Natural killer cell treated with Interleukin-12 subunit alpha and Interleukin-12 subunit beta and Interleukin-15 and Interleukin-18, amount 100 ng/mL, for 72 hours (primary cell): Measurements from ENCODE around the gene IL1RAPL1. TPM values are rescaled to one million over a fixed set of nuclear protein-coding genes. Genes with fewer than 3 reads are reported as not detected.

Experiments
- ATAC-seq, 2 donors: fragments of 150-1000 bp; cut with Tn5 transposase in 1 of 2; sonication (Bioruptor Pico), chemical (Tn5 transposase) in 1 of 2; 2 replicates each; pipeline ENCODE4 v1.10.0; 2021
- DNase-seq: peaks from one replicate; pipeline ENCODE4 v3.0.0; 2022; ENCODE audit warnings: low spot score
- H3K27ac Mint-ChIP-seq, 2 donors: 1 replicate in 1 of 2; 2 replicates in 1 of 2; pipeline ENCODE4 v1.8.0; 2022; ENCODE audit warnings: mixed read lengths in 2 of 2, mild to moderate bottlenecking in 1 of 2, moderate library complexity in 1 of 2
- H3K27me3 Mint-ChIP-seq, 2 donors: 1 replicate in 1 of 2; 2 replicates in 1 of 2; pipeline ENCODE4 v1.8.0; 2022; ENCODE audit warnings: mixed read lengths in 2 of 2
- H3K36me3 Mint-ChIP-seq: one replicate; pipeline ENCODE4 v1.8.0; 2022; ENCODE audit warnings: mixed read lengths
- H3K4me1 Mint-ChIP-seq, 2 donors: 1 replicate in 1 of 2; 2 replicates in 1 of 2; pipeline ENCODE4 v1.8.0; 2022; ENCODE audit warnings: low read depth in 2 of 2, mixed read lengths in 2 of 2, mild to moderate bottlenecking in 1 of 2
- H3K4me3 Mint-ChIP-seq: one replicate; pipeline ENCODE4 v1.8.0; 2022; ENCODE audit warnings: mixed read lengths
- H3K9me3 Mint-ChIP-seq: 2 replicates; pipeline ENCODE4 v1.8.0; 2022; ENCODE audit warnings: mixed read lengths
- total RNA-seq, 2 donors: library from RNA; stranded (reverse); gene quantifications; one replicate each; pipeline ENCODE4 v1.2.3, GENCODE V29; 2022

IL1RAPL1 gene
- total RNA-seq, 2 donors from 2014 or later: not detected

GRCh38 chrX:29890004-29890403 lies 1302.8 kb downstream of the IL1RAPL1 start:
- ATAC-seq: no peak
- no peaks in the 10 kb centered on the region for H3K9me3 Mint-ChIP-seq
- DNase-seq: no peak
- no peak overlapping the region for H3K27ac Mint-ChIP-seq
- H3K4me3 Mint-ChIP-seq: no peak overlapping the region
- no peaks in the 10 kb centered on the region for H3K36me3 Mint-ChIP-seq
- H3K4me1 Mint-ChIP-seq: no peaks in the 10 kb centered on the region
- peaks cover 0 to under 1% of the 10 kb centered on the region in 2 donors for H3K27me3 Mint-ChIP-seq

DNA sequence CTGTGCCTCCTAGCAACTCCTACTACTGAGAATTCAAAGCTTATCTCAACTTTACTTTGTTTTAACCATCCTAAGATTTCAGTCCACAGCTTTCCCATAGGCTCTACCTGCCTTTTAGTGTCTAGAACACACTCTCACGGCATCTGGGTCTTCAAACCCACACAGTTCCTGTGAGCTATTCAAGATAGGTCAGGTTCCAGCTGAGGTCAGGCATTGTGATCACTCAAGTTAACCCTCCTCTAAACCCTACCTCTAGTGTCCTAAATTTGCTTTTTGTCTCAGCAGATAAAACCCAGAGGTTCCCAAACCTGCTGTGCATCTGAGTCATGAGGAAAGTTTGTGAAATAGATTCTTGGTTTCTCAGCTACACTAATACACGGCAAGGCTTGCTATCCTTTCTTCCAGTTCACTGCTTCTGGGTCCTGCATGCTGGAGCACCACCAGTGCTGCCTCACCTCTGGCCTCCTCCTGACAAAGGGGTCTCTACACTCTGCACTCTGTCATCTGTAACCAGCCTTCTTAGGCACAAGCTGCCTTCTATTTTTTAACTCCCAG lies 1303.5 kb downstream of the IL1RAPL1 start:
- H3K27ac Mint-ChIP-seq: no peak overlapping the region
- no peaks in the 10 kb centered on the region for H3K36me3 Mint-ChIP-seq
- DNase-seq (no peak), ATAC-seq (no peak)
- H3K4me1 Mint-ChIP-seq: no peaks in the 10 kb centered on the region
- peaks cover 2% of the 10 kb centered on the region for H3K9me3 Mint-ChIP-seq
- no peaks in the 10 kb centered on the region for H3K27me3 Mint-ChIP-seq
- H3K4me3 Mint-ChIP-seq: no peak overlapping the region

GRCh38 chrX:29902004-29902403 lies 1314.8 kb downstream of the IL1RAPL1 start:
- no peak overlapping the region for H3K27ac Mint-ChIP-seq
- no peaks in the 10 kb centered on the region for H3K27me3 Mint-ChIP-seq
- peaks cover 4% of the 10 kb centered on the region for H3K9me3 Mint-ChIP-seq
- no peak for ATAC-seq
- no peaks in the 10 kb centered on the region for H3K4me1 Mint-ChIP-seq
- no peak overlapping the region for H3K4me3 Mint-ChIP-seq
- no peak for DNase-seq
- no peaks in the 10 kb centered on the region for H3K36me3 Mint-ChIP-seq

- ATAC-seq (no peak), DNase-seq (no peak)
- no peaks in the 10 kb centered on the region for H3K36me3 Mint-ChIP-seq
- H3K4me1 Mint-ChIP-seq: no peaks in the 10 kb centered on the region
- no peaks in the 10 kb centered on the region for H3K27me3 Mint-ChIP-seq
- no peak overlapping the region for H3K4me3 Mint-ChIP-seq
- no peak overlapping the region for H3K27ac Mint-ChIP-seq
- peaks cover 4% of the 10 kb centered on the region for H3K9me3 Mint-ChIP-seq
Measured at GRCh38 chrX:29903360-29903759, 1316.1 kb downstream of the IL1RAPL1 start.

- Mint-ChIP-seq H3K27me3 (no peaks in the 10 kb centered on the region), H3K27ac (no peak overlapping the region), H3K4me1 (no peaks in the 10 kb centered on the region), H3K4me3 (no peak overlapping the region), H3K9me3 (peaks cover 3% of the 10 kb centered on the region), H3K36me3 (no peaks in the 10 kb centered on the region)
- ATAC-seq (no peak), DNase-seq (no peak)
Measured at GRCh38 chrX:29911673-29912072, 1324.4 kb downstream of the IL1RAPL1 start.

- DNase-seq (no peak), ATAC-seq (no peak)
- Mint-ChIP-seq H3K4me3 (no peak overlapping the region), H3K4me1 (no peaks in the 10 kb centered on the region), H3K27me3 (no peaks in the 10 kb centered on the region), H3K27ac (no peak overlapping the region), H3K9me3 (peaks cover 3% of the 10 kb centered on the region), H3K36me3 (no peaks in the 10 kb centered on the region)
Measured at GRCh38 chrX:29913647-29914046, 1326.4 kb downstream of the IL1RAPL1 start.

GRCh38 chrX:29922607-29923006 lies 1335.4 kb downstream of the IL1RAPL1 start:
- H3K27ac Mint-ChIP-seq: no peak overlapping the region
- H3K36me3 Mint-ChIP-seq: no peaks in the 10 kb centered on the region
- no peak overlapping the region for H3K4me3 Mint-ChIP-seq
- ATAC-seq (no peak), DNase-seq (no peak)
- H3K9me3 Mint-ChIP-seq: no peaks in the 10 kb centered on the region
- no peaks in the 10 kb centered on the region for H3K4me1 Mint-ChIP-seq
- H3K27me3 Mint-ChIP-seq: no peaks in the 10 kb centered on the region

GRCh38 chrX:29926056-29926455 lies 1338.8 kb downstream of the IL1RAPL1 start:
- Mint-ChIP-seq H3K36me3 (no peaks in the 10 kb centered on the region), H3K4me3 (no peak overlapping the region), H3K4me1 (no peaks in the 10 kb centered on the region), H3K27me3 (peaks cover 0 to 3% of the 10 kb centered on the region in 2 donors), H3K9me3 (peaks cover 4% of the 10 kb centered on the region), H3K27ac (no peak overlapping the region)
- no peak for ATAC-seq
- DNase-seq: no peak

DNA sequence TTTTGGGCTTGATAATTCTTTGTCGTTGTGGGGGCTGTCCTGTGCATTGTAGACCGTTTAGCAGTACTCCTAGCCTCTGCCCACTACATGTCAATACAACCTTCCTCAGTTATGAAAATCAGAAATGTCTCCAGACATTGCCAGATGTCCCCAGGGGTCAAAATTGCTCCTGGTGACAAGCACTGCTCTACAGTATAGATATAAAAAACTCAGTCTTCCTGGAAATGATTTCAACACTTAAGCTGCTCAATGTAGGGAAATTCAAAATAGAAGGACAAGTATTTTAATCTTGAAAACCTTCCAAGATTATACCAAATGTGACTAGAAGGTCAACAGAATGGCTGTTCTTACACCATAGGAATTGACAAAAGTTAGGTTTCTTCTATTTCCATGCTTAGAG lies 1339.4 kb downstream of the IL1RAPL1 start:
- Mint-ChIP-seq H3K4me1 (no peaks in the 10 kb centered on the region), H3K9me3 (peaks cover 4% of the 10 kb centered on the region), H3K4me3 (no peak overlapping the region), H3K27ac (no peak overlapping the region), H3K27me3 (peaks cover 0 to 3% of the 10 kb centered on the region in 2 donors), H3K36me3 (no peaks in the 10 kb centered on the region)
- ATAC-seq (no peak), DNase-seq (no peak)

DNA sequence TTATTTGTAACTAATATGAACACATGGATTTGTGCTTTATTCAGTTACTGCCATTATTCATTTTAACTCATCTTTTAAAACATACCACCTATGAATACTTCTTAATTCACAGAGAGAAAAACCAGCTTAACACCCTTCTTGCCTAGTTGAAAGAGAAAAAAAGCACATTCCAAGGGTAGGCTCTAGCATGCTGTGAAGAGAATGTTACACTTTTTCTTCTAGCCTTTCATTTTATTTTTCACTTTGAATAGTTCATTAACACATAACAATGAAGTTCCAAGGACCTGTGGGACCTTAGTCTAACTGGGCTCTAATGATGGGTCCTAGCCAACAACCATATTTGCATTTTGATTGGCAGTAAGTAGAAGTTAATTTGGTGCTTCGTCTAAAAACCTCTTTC lies 1348.2 kb downstream of the IL1RAPL1 start:
- H3K4me3 Mint-ChIP-seq: no peak overlapping the region
- no peaks in the 10 kb centered on the region for H3K4me1 Mint-ChIP-seq
- no peak overlapping the region for H3K27ac Mint-ChIP-seq
- peaks cover 3% of the 10 kb centered on the region for H3K9me3 Mint-ChIP-seq
- no peaks in the 10 kb centered on the region for H3K36me3 Mint-ChIP-seq
- DNase-seq: no peak
- ATAC-seq: no peak
- no peaks in the 10 kb centered on the region for H3K27me3 Mint-ChIP-seq

DNA sequence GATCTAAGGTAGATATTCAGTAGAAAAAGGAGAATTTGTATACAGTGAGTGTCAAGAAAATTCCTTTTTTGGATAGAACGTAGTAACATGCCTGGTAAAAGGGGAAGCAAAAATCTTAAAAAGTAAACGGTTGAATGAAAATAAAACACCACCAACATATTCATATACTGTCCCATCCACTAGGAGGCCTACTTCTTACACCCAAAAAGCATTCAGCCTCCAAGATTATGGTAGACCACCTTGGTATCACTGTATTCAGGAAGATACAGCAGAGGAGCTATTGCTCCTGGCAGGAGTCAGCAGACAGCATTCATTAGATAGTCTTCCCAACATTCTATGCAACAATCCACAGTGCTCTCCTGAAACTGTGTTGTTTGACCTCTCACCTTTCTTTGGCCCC lies 1353.5 kb downstream of the IL1RAPL1 start:
- Mint-ChIP-seq H3K4me1 (no peaks in the 10 kb centered on the region), H3K9me3 (no peaks in the 10 kb centered on the region), H3K27me3 (peaks cover 0 to 3% of the 10 kb centered on the region in 2 donors), H3K27ac (no peak overlapping the region), H3K36me3 (peaks cover under 1% of the 10 kb centered on the region), H3K4me3 (no peak overlapping the region)
- ATAC-seq: no peak
- DNase-seq: no peak

DNA sequence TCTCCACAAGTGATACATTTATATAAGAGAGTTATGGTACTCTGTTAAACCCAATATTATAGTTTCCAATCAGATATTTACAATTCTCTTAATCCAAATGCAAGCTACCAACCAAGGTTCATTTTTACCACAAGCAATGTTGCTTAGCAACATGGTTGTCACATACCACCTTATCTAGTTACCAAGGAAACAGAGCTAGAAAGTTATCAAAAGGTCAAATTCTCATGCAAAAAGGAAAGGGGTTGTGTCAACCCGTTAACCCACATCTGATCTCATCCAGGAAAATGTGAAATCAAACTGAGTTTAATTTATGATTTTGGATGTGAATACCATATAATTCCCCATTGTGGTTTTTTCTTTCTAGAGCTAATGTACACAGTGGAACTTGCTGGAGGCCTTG lies 1354.0 kb downstream of the IL1RAPL1 start:
- H3K27me3 Mint-ChIP-seq: peaks cover 0 to 3% of the 10 kb centered on the region in 2 donors
- no peak overlapping the region for H3K27ac Mint-ChIP-seq
- ATAC-seq (no peak), DNase-seq (no peak)
- H3K36me3 Mint-ChIP-seq: peaks cover 5% of the 10 kb centered on the region
- H3K9me3 Mint-ChIP-seq: no peaks in the 10 kb centered on the region
- H3K4me3 Mint-ChIP-seq: no peak overlapping the region
- H3K4me1 Mint-ChIP-seq: no peaks in the 10 kb centered on the region

GRCh38 chrX:29947225-29947624 lies 1360.0 kb downstream of the IL1RAPL1 start:
- Mint-ChIP-seq H3K27ac (no peak overlapping the region), H3K4me3 (no peak overlapping the region), H3K36me3 (peaks cover 5% of the 10 kb centered on the region), H3K9me3 (no peaks in the 10 kb centered on the region), H3K4me1 (no peaks in the 10 kb centered on the region), H3K27me3 (peaks cover 0 to 3% of the 10 kb centered on the region in 2 donors)
- ATAC-seq: no peak
- DNase-seq: no peak

GRCh38 chrX:29948653-29949052 lies 1361.4 kb downstream of the IL1RAPL1 start:
- ATAC-seq (no peak), DNase-seq (no peak)
- H3K36me3 Mint-ChIP-seq: peaks cover 5% of the 10 kb centered on the region
- no peak overlapping the region for H3K4me3 Mint-ChIP-seq
- H3K9me3 Mint-ChIP-seq: no peaks in the 10 kb centered on the region
- H3K27ac Mint-ChIP-seq: no peak overlapping the region
- no peaks in the 10 kb centered on the region for H3K4me1 Mint-ChIP-seq
- peaks cover 0 to 3% of the 10 kb centered on the region in 2 donors for H3K27me3 Mint-ChIP-seq

GRCh38 chrX:29952016-29952415 lies 1364.8 kb downstream of the IL1RAPL1 start:
- DNase-seq: no peak
- Mint-ChIP-seq H3K9me3 (peaks cover 3% of the 10 kb centered on the region), H3K4me3 (no peak overlapping the region), H3K36me3 (no peaks in the 10 kb centered on the region), H3K4me1 (no peaks in the 10 kb centered on the region), H3K27me3 (no peaks in the 10 kb centered on the region), H3K27ac (no peak overlapping the region)
- no peak for ATAC-seq
